ENCODE measurements around the gene ACVR1B. TPM values are rescaled to one million over a fixed set of nuclear protein-coding genes. Genes with fewer than 3 reads are reported as not detected.

The ACVR1B gene
- total and polyA plus RNA-seq, 2 donors (not counting 1 experiment from before 2014, with no cell fraction given) = 3.4 to 10.6 TPM

GRCh38 chr12:51971679-51972421, 20.4 kb downstream of the ACVR1B start:
- ChIA-PET CTCF (interaction anchor here (0.7 to 2.4 kb wide), 10 partner anchors 9 to 212 kb away, joined by 3 to 13 read pairs (median 9); no protein-coding TSS in a partner anchor), POLR2A (no interaction called here)
- intact Hi-C loops (cut with micrococcal nuclease) = loop anchor here (1.0 to 5.0 kb wide), 3 partner anchors 8 to 95 kb away; no protein-coding TSS in a partner anchor
- Histone ChIP-seq H2AFZ (ENCODE audit: insufficient read depth, low read depth, low read length, poor library complexity, severe bottlenecking) (peak overlapping the region; percentile 8), H3K9me3 (ENCODE audit: control extremely low read depth in 1 of 3, control insufficient read depth in 2 of 3, insufficient read depth in 1 of 3, low read length in 2 of 3) (no peaks in the 10 kb centered on the region), H3K9ac (ENCODE audit: low read length) (peak overlapping the region; percentile 5), H3K27ac (ENCODE audit: low read length in 2 of 2) (peak overlapping the region in 1 of 2 donors; percentile 29), H3K4me3 (ENCODE audit: control extremely low read depth in 1 of 5, extremely low read depth in 1 of 5, insufficient read depth in 1 of 5, low read depth in 2 of 5, low read length in 4 of 5) (peak overlapping the region in 1 of 5 experiments; percentile 0), H3K4me2 (replicated peaks; ENCODE audit: low read depth, low read length, poor library complexity, severe bottlenecking) (peak overlapping the region; percentile 65), H3K36me3 (replicated peaks in 1 of 2; ENCODE audit: control extremely low read depth in 1 of 2, control insufficient read depth in 1 of 2, extremely low read depth in 1 of 2, insufficient read depth in 2 of 2, low read length in 1 of 2) (no peaks in the 10 kb centered on the region), H3K79me2 (ENCODE audit: control insufficient read depth, insufficient read depth, low read length) (peaks cover 4% of the 10 kb centered on the region), H4K20me1 (ENCODE audit: control insufficient read depth, insufficient read depth, low read length, poor library complexity, severe bottlenecking) (no peaks in the 10 kb centered on the region), H3K27me3 (replicated peaks in 1 of 4; ENCODE audit: control extremely low read depth in 1 of 4, control insufficient read depth in 3 of 4, insufficient read depth in 4 of 4, low read length in 3 of 4) (no peaks in the 10 kb centered on the region), H3K4me1 (ENCODE audit: control insufficient read depth in 2 of 2, insufficient read depth in 2 of 2, low read length in 2 of 2) (peaks cover 47 to 48% of the 10 kb centered on the region in 2 donors)
- peak overlapping the region; percentile 4 for H3K27ac Mint-ChIP-seq
- no CpG with 5 or more reads among the region's 4 CpGs for WGBS (ENCODE audit: insufficient coverage)
- peak; percentile 50 for DNase-seq
- peak; percentile 28 for ATAC-seq (ENCODE audit: low read depth)
- TF ChIP-seq, protein P1, sequence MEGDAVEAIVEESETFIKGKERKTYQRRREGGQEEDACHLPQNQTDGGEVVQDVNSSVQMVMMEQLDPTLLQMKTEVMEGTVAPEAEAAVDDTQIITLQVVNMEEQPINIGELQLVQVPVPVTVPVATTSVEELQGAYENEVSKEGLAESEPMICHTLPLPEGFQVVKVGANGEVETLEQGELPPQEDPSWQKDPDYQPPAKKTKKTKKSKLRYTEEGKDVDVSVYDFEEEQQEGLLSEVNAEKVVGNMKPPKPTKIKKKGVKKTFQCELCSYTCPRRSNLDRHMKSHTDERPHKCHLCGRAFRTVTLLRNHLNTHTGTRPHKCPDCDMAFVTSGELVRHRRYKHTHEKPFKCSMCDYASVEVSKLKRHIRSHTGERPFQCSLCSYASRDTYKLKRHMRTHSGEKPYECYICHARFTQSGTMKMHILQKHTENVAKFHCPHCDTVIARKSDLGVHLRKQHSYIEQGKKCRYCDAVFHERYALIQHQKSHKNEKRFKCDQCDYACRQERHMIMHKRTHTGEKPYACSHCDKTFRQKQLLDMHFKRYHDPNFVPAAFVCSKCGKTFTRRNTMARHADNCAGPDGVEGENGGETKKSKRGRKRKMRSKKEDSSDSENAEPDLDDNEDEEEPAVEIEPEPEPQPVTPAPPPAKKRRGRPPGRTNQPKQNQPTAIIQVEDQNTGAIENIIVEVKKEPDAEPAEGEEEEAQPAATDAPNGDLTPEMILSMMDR (IDR thresholded peaks at IDR 0.05) = no peak
- TF ChIP-seq EZH2 (IDR thresholded peaks at IDR 0.05; ENCODE audit: borderline replicate concordance, insufficient read depth, low read depth, low read length, poor library complexity, severe bottlenecking) = no peak
- no peaks in the 10 kb centered on the region for H3K27me3 Mint-ChIP-seq
- H3K4me3 Mint-ChIP-seq = peak overlapping the region; percentile 38
- no peaks in the 10 kb centered on the region for H3K9me3 Mint-ChIP-seq (ENCODE audit: insufficient read depth)
- H3K4me1 Mint-ChIP-seq = peaks cover 52% of the 10 kb centered on the region

DNA sequence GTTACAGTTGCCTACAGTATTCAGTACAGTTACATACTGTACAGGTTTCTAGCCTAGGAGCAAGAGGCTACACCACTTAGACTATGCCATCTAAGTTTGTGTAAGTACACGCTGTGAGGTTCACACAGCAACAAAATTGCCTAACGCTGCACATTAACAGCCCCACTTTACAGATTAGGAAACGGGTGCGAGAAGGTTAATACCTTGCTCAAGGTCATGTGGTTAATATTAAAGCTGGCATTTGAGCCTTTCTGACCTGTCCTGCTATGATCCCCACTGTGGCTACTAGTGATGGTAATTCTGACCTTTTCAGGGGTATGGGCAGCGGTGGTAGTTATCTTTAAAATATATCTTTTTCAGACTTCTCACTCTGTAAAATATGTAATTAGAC, 20.9 kb downstream of the ACVR1B start:
- Histone ChIP-seq H2AFZ (ENCODE audit: insufficient read depth, low read depth, low read length, poor library complexity, severe bottlenecking) (peak overlapping the region; percentile 8), H3K9ac (ENCODE audit: low read length) (peak overlapping the region; percentile 5), H4K20me1 (ENCODE audit: control insufficient read depth, insufficient read depth, low read length, poor library complexity, severe bottlenecking) (no peaks in the 10 kb centered on the region), H3K4me3 (ENCODE audit: control extremely low read depth in 1 of 5, extremely low read depth in 1 of 5, insufficient read depth in 1 of 5, low read depth in 2 of 5, low read length in 4 of 5) (peak overlapping the region in 1 of 5 experiments; percentile 6), H3K27me3 (replicated peaks in 1 of 4; ENCODE audit: control extremely low read depth in 1 of 4, control insufficient read depth in 3 of 4, insufficient read depth in 4 of 4, low read length in 3 of 4) (no peaks in the 10 kb centered on the region), H3K36me3 (replicated peaks in 1 of 2; ENCODE audit: control extremely low read depth in 1 of 2, control insufficient read depth in 1 of 2, extremely low read depth in 1 of 2, insufficient read depth in 2 of 2, low read length in 1 of 2) (no peaks in the 10 kb centered on the region), H3K9me3 (ENCODE audit: control extremely low read depth in 1 of 3, control insufficient read depth in 2 of 3, insufficient read depth in 1 of 3, low read length in 2 of 3) (no peaks in the 10 kb centered on the region), H3K4me1 (ENCODE audit: control insufficient read depth in 2 of 2, insufficient read depth in 2 of 2, low read length in 2 of 2) (peaks cover 47 to 48% of the 10 kb centered on the region in 2 donors), H3K27ac (ENCODE audit: low read length in 2 of 2) (peak overlapping the region in 1 of 2 donors; percentile 29), H3K79me2 (ENCODE audit: control insufficient read depth, insufficient read depth, low read length) (peaks cover 4% of the 10 kb centered on the region), H3K4me2 (replicated peaks; ENCODE audit: low read depth, low read length, poor library complexity, severe bottlenecking) (peak overlapping the region; percentile 65)
- no peaks in the 10 kb centered on the region for H3K9me3 Mint-ChIP-seq (ENCODE audit: insufficient read depth)
- H3K27ac Mint-ChIP-seq = no peak overlapping the region
- TF ChIP-seq, protein P1 (IDR thresholded peaks at IDR 0.05) = no peak
- TF ChIP-seq EZH2 (IDR thresholded peaks at IDR 0.05; ENCODE audit: borderline replicate concordance, insufficient read depth, low read depth, low read length, poor library complexity, severe bottlenecking) = no peak
- POLR2A ChIA-PET = no interaction called here
- no peak for DNase-seq
- no CpG with 5 or more reads among the region's 5 CpGs for WGBS (ENCODE audit: insufficient coverage)
- intact Hi-C loops (cut with micrococcal nuclease) = loop anchor here (5.0 kb wide), 1 partner anchor 95 kb away; no protein-coding TSS in a partner anchor
- no peak for ATAC-seq (ENCODE audit: low read depth)
- H3K4me1 Mint-ChIP-seq = peaks cover 52% of the 10 kb centered on the region
- H3K4me3 Mint-ChIP-seq = peak overlapping the region; percentile 42
- H3K27me3 Mint-ChIP-seq = no peaks in the 10 kb centered on the region
- CTCF ChIA-PET = interaction anchor here (0.7 to 2.4 kb wide), 6 partner anchors 8 to 119 kb away, joined by 3 to 13 read pairs (median 10); no protein-coding TSS in a partner anchor

All from B cell (primary cell).